ENCODE results near the gene PRR14. TPM values are rescaled to one million over a fixed set of nuclear protein-coding genes. Genes with fewer than 3 reads are reported as not detected.
"Not testable (repeated sequence)": the region's sequence is repeated elsewhere in the genome, so short reads cannot be mapped to it uniquely, and the experiment has no call there.

PRR14 gene
- total RNA-seq, 1 experiment from 2014 or later, result 4.8 TPM

DNA sequence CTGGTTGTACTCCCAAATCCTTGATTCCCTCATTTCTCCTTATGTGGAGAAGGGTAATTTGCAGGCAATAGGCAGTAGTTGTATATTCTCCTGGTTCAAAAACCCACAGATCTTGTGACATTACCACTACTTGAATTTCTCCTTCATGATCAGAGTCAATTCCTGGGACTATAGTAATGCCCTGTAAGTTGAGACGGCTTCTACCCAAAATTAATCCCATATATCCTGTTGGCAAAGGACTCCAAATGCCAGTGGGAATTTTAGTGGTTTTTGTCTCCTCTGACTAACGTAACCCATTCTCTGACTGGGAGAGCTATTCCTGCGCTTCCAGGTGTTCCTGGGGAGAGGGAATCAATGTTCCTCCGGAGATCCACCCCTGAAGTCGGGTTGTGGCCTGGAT is 29.0 kb upstream of the PRR14 start:
- no peak overlapping the region for H3K4me3 ChIP-seq (ENCODE audit: insufficient read depth, low read depth, low read length)
- H3K27me3 ChIP-seq (ENCODE audit: control insufficient read depth, insufficient read depth, low read length), result no peaks in the 10 kb centered on the region; the same call in 1 of the 2 replicates
- DNase-seq, result no peak
- no peaks in the 10 kb centered on the region for H3K36me3 ChIP-seq (replicated peaks; ENCODE audit: control insufficient read depth, insufficient read depth, low read length)

DNA sequence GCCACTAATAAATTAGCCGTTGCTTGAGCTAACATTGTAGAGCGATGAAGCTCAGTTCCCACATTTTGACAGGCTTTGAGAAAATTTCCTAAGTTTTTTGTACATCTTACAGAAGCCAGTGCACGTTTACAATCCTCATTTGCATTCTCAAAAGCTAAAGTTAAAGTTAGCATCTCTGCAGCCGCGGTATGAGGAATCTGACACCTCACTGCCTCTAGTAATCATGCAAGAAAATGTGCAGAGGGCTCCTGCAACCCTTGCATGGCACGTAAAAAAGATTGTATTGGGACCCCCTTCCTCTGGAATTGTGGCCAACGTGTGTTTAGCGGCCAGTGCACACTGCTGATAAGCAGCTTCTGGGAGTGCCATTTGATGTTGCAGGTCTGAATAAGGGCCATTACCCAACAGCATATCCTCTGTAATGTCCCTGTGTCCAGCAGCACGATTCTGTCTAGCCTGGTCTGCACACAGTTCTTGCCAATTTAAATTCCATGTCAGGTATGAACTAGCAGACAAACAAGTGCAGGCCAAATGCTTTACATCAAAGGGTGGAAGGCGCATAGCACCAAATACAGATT is 28.2 kb upstream of the PRR14 start:
- DNase-seq, result no peak
- H3K27me3 ChIP-seq (ENCODE audit: control insufficient read depth, insufficient read depth, low read length), result no peaks in the 10 kb centered on the region; the same call in 1 of the 2 replicates
- H3K4me3 ChIP-seq (ENCODE audit: insufficient read depth, low read depth, low read length), result no peak overlapping the region
- no peaks in the 10 kb centered on the region for H3K36me3 ChIP-seq (replicated peaks; ENCODE audit: control insufficient read depth, insufficient read depth, low read length)

DNA sequence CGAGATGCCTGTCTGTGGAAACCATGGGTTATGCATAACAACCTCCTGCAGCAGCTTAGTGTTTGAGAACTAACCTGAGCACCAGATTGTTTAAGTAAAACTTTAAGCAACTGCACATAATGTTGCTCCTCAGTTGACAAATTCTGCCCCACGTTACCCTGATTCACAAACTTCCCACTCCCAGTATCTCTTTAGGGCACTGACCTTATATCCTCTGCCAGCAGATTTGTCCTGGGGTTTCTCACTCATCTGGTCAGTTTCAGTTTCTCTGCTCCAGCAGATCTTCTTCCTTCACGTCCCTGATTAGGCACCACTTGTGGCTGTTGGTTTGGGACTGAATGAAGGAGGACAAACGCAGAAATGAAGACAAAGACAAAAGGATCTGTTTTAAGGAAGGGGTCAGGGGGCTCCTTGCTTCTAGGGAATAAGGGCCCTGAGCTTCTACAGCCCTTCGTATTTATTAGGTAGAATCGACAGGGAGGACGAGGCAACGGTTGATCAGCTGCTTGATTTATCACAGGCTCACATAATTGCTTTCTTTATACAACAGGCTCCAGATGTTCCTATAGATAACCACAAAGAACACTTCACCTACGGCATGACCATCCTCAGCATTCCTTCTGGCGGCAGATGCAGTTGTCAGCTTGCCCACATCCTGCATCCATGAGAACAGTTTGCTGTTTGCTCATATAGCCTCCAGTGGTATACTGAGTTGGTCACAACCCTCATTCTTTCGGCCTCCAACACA is 27.1 kb upstream of the PRR14 start:
- H3K27me3 ChIP-seq (ENCODE audit: control insufficient read depth, insufficient read depth, low read length), result no peaks in the 10 kb centered on the region; the same call in 1 of the 2 replicates
- DNase-seq, result no peak
- no peaks in the 10 kb centered on the region for H3K36me3 ChIP-seq (replicated peaks; ENCODE audit: control insufficient read depth, insufficient read depth, low read length)

DNA sequence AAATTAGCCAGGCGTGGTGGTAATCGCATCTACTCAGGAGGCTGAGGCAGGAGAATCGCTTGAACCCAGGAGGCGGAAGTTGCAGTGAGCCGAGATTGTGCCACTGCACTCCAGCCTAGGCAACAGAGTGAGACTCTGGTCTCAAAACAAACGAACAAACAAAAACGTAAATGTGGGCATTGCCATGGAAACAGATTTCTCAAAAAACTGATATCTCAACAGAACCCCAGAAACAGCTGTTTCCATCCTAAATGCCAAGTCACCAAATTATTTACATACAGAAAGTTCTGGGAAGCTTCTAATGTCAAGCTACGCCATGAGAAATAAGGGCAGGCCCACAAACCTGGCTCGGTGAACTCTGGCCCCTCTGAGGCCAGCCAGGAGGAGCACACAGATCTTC is 24.5 kb upstream of the PRR14 start:
- H3K4me3 ChIP-seq (ENCODE audit: insufficient read depth, low read depth, low read length), result no peak overlapping the region
- H3K36me3 ChIP-seq (replicated peaks; ENCODE audit: control insufficient read depth, insufficient read depth, low read length), result no peaks in the 10 kb centered on the region
- DNase-seq, result no peak
- no peaks in the 10 kb centered on the region; the same call in 1 of the 2 replicates for H3K27me3 ChIP-seq (ENCODE audit: control insufficient read depth, insufficient read depth, low read length)

More for the DNA sequence above, 27.1 kb upstream of the PRR14 start:
- H3K4me3 ChIP-seq (ENCODE audit: insufficient read depth, low read depth, low read length), result no peak overlapping the region

DNA sequence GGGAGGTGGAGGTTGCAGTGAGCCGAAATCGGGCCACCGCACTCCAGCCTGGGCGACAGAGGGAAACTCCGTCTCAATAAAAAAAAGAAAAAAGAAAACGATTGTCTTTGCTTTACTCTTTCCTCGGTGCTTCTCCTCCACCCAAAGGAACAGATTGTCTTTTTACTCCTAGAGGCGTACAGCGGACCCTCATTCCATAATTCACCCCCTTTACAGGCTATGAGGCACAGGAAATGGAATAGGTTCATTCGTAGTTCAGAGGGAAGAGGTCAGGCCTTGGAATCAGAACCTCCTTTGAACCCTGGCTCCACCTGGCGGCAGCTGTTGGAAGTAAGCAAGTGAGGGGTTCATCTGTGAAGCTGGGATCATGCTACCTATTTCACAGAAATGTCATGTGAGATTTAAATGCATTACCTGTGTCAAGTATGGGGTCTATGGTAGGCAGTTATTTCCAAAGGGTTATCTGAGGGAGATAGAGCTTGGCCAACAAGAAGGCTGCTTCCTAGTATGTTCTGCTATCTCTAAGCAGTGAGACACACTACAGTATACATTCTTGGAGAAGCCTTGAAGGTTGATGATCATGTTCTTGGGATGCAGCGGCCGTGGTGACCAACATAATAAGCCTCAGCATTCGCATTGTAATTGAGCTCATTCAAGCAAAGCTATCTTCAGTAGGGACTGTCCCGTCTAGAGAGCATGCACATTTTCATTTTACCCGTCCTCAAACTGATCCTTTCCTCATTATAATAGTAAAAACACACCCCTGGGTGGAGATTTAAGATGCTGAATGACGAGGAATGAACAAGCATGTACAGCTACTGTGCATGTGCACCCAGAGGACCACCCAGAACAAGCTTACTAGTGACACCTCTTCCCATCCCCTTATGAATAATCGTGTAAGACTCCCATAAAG is 21.9 kb upstream of the PRR14 start:
- Histone ChIP-seq H3K36me3 (replicated peaks; ENCODE audit: control insufficient read depth, insufficient read depth, low read length) (no peaks in the 10 kb centered on the region), H3K27me3 (ENCODE audit: control insufficient read depth, insufficient read depth, low read length) (no peaks in the 10 kb centered on the region), H3K4me3 (ENCODE audit: insufficient read depth, low read depth, low read length) (no peak overlapping the region)
- DNase-seq, result peak; percentile 80

DNA sequence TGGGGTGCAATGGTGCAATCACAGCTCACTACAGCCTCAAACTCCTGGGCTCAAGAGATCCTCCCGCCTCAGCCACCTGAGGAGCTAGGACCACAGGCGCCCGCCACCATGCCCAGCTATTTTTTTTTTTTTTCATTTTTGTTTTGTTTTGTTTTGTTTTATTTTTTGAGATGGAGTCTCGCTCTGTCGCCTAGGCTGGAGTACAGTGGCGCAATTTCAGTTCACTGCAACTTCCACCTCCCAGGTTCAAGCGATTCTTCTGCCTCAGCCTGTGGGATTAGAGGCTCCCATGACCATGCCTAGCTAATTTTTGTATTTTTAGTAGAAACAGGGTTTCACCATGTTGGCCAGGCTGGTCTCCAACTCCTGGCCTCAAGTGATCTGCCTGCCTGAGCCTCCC is 18.3 kb upstream of the PRR14 start:
- DNase-seq; H3K36me3 ChIP-seq (replicated peaks; ENCODE audit: control insufficient read depth, insufficient read depth, low read length); H3K4me3 ChIP-seq (ENCODE audit: insufficient read depth, low read depth, low read length); H3K27me3 ChIP-seq (ENCODE audit: control insufficient read depth, insufficient read depth, low read length): not testable (repeated sequence)

DNA sequence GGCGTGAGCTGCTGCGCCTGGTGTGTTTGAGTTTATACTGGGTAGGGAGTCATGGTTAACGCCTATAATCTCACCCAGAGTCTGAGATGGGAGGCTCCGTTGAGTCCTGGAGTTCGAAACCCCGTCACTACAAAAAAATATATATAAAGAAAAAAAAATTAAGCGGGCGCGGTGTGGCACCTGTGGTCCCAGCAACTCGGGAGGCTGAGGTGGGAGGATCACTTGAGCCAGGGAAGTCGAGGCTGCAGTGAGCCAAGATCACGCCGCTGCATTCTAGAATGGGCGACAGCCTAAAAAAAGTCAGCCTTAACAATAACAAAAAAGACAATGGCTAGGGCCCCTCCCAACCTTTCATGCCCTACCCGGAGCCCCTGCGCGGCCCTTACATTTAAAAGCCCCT is 17.2 kb upstream of the PRR14 start:
- H3K36me3 ChIP-seq (replicated peaks; ENCODE audit: control insufficient read depth, insufficient read depth, low read length), result no peaks in the 10 kb centered on the region
- H3K4me3 ChIP-seq (ENCODE audit: insufficient read depth, low read depth, low read length), result peak overlapping the region; percentile 32
- no peaks in the 10 kb centered on the region for H3K27me3 ChIP-seq (ENCODE audit: control insufficient read depth, insufficient read depth, low read length)
- DNase-seq, result peak; percentile 15

DNA sequence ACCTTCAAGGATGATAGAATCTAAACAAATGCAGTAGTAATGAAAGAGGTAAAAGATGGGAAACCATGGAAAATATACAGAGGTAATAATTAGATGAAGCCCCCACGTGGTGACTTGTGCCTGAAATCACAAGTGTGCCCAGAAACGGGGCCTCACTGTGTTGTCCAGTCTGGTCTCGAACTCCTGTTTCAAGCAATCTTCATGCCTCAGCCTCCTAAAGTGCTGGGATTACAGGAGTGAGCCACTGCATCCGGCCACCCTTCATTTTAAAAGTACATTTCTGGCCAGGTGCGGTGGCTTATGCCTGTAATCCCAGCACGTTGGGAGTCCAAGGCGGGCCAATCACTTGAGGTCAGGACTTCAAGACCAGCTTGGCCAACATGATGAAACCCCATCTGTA is 14.2 kb upstream of the PRR14 start:
- no peak for DNase-seq
- Histone ChIP-seq H3K27me3 (ENCODE audit: control insufficient read depth, insufficient read depth, low read length) (no peaks in the 10 kb centered on the region; the same call in 1 of the 2 replicates), H3K36me3 (replicated peaks; ENCODE audit: control insufficient read depth, insufficient read depth, low read length) (no peaks in the 10 kb centered on the region), H3K4me3 (ENCODE audit: insufficient read depth, low read depth, low read length) (no peak overlapping the region)

DNA sequence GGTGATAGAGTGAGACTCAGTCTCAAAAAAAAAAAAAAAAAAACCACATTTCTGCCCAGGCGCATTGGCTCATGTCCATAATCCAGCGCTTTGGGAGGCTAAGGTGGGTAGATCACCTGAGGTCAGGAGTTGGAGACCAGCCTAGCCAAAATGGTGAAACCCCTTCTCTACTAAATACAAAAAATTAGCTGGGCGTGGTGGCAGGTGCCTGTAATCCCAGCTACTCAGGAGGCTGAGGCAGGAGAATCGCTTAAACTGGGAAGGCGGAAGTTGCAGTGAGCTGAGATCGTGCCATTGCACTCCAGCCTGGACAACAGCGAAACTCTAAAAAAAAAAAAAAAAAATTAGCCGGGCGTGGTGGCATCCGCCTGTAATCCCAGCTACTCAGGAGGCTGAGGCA is 13.6 kb upstream of the PRR14 start:
- not testable (repeated sequence) for H3K4me3 ChIP-seq (ENCODE audit: insufficient read depth, low read depth, low read length); H3K36me3 ChIP-seq (replicated peaks; ENCODE audit: control insufficient read depth, insufficient read depth, low read length); DNase-seq; H3K27me3 ChIP-seq (ENCODE audit: control insufficient read depth, insufficient read depth, low read length)

DNA sequence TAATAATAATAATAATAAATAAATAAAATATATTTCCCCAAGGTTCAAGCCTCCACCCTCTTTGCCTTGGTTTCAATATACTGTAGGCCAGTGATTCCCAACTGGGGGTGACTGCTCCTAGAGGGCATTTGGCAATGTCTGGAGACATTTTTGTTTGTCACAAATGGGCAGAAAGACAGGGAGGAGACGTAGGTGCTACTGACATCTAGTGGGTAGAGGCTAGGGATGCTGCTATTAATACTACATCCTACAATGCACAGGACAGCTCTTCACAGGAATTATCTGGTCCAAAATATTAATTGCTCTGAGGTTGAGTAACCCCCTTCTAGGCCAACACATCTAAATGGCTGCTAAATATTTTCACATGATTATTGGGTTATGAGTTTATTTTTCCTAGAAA is 12.8 kb upstream of the PRR14 start:
- Histone ChIP-seq H3K36me3 (replicated peaks; ENCODE audit: control insufficient read depth, insufficient read depth, low read length) (no peaks in the 10 kb centered on the region), H3K27me3 (ENCODE audit: control insufficient read depth, insufficient read depth, low read length) (no peaks in the 10 kb centered on the region; the same call in 1 of the 2 replicates), H3K4me3 (ENCODE audit: insufficient read depth, low read depth, low read length) (no peak overlapping the region)
- DNase-seq, result peak; percentile 43

DNA sequence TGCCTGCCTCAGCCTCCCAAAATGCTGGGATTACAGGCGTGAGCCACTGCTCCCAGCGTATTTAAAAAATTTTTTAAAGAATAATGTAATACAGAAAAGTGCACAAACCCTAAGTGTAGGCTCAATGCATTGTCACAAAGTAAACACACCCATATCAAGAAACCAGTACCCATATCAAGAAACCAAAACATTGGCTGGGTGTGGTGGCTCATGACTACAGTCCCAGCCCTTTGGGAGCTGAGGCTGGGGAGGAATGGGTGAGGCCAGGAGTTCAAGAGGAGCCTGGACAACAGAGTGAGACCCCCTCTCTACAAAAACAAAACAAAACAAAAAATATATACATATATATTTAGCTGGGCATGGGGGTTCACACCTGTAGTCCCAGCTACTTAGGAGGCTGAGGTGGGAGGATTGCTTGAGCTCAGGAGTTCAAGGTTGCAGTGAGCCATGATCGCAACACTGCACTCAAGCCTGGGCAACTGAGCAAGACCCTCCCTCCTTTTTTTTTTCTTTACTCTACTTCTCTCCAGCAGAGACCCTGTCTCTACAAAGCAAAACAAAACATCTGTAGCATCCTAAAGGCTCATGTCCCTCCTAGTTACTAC is 9.3 kb upstream of the PRR14 start:
- DNase-seq, result no peak
- H3K27me3 ChIP-seq (ENCODE audit: control insufficient read depth, insufficient read depth, low read length), result peaks cover 2% of the 10 kb centered on the region; the same call in 1 of the 2 replicates
- H3K36me3 ChIP-seq (replicated peaks; ENCODE audit: control insufficient read depth, insufficient read depth, low read length), result no peaks in the 10 kb centered on the region
- no peak overlapping the region for H3K4me3 ChIP-seq (ENCODE audit: insufficient read depth, low read depth, low read length)

DNA sequence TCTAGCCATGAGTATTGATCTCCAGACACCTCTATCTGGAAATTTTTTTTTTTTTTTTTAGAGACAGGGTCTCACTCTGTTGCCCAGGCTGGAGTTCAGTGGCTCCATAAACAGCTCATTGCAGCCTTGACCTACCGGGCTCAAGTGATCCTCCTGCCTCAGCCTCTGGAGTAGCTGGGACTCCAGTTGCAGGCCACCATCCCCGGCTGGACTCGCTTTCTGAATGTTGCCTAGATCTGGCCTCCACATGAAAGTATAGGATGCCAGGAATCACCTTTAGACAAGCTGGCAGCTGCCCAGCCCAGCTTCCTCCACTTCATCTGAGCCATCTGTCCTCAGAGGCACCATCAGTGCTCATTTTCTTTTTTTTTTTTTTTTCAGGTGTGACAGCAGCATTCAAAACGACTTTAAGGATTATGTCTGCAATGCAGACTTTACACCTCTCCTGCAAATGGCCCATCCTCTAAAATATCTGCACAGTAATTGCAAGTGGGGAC is 6.4 kb upstream of the PRR14 start:
- DNase-seq, result no peak
- no peaks in the 10 kb centered on the region for H3K36me3 ChIP-seq (replicated peaks; ENCODE audit: control insufficient read depth, insufficient read depth, low read length)
- H3K4me3 ChIP-seq (ENCODE audit: insufficient read depth, low read depth, low read length), result no peak overlapping the region
- H3K27me3 ChIP-seq (ENCODE audit: control insufficient read depth, insufficient read depth, low read length), result peaks cover 2% of the 10 kb centered on the region; the same call in 1 of the 2 replicates

DNA sequence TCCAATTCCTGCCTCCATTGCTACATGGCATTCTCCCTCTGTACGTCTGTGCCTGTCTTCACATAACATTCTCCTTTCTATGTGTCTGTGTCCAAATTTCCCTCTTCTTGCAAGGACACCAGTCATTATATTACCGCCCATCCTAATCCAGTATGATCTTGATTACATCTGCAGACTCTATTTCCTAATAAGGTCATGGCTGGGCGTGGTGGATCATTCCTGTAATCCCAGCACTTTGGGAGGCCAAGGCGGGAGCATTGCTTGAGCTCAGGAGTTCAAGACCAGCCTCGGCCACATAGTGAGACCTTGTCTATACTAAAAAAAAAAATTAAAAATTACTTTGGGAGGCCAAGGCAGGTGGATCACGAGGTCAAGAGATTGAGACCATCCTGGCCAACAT is 5.0 kb upstream of the PRR14 start:
- DNase-seq, result no peak
- H3K36me3 ChIP-seq (replicated peaks; ENCODE audit: control insufficient read depth, insufficient read depth, low read length), result no peaks in the 10 kb centered on the region
- H3K4me3 ChIP-seq (ENCODE audit: insufficient read depth, low read depth, low read length), result no peak overlapping the region
- H3K27me3 ChIP-seq (ENCODE audit: control insufficient read depth, insufficient read depth, low read length), result peaks cover 2% of the 10 kb centered on the region; the same call in 1 of the 2 replicates

DNA sequence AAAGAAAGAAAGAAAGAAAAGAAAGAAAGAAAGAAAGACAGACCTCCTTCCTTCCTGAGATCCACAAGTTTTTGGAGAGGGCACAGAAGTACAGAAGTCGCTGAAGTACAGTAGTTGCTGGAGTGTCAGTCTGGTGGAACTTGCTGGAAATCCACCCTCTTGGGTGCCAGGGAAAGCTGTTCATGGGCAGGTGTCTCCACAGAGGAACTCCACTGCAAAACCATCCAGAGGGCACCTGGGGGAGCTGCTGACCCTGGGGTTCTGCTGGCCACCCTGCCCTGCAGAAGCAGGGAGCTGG is 3.5 kb upstream of the PRR14 start:
- Histone ChIP-seq H3K27me3 (ENCODE audit: control insufficient read depth, insufficient read depth, low read length) (peaks cover 10% of the 10 kb centered on the region), H3K4me3 (ENCODE audit: insufficient read depth, low read depth, low read length) (no peak overlapping the region), H3K36me3 (replicated peaks; ENCODE audit: control insufficient read depth, insufficient read depth, low read length) (no peaks in the 10 kb centered on the region)
- no peak for DNase-seq
